ENCODE measurements around the gene TMED1. TPM values are rescaled to one million over a fixed set of nuclear protein-coding genes. Genes with fewer than 3 reads are reported as not detected.
A peak's percentile ranks its signal among the peaks of the same experiment; 100 is the strongest.

TMED1 gene
- total RNA-seq, 1 donor = 43.1 TPM

DNA sequence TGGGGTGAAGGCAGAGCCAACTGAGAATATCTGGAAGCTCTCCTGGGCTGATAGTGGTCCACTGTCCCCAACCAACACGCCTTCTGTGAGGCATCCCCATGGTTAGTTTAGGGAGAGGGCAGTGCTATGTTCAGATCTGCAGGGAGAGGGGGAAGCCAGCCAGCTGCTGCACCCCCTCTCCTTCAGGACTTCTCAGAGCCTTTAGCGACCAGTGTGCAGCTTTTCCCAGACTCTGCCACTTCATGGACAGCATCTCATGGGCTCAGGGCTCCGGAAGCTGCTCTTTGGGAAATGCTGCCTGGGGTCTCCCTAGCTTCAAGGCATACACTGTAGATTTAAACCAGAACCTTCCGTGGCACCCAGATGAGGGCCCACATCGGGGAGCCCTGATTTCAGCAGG, 33.5 kb downstream of the TMED1 start:
- H3K4me3 ChIP-seq (ENCODE audit: insufficient read depth, low read length) = no peak overlapping the region
- H3K9me3 ChIP-seq (ENCODE audit: low read depth, low read length) = no peaks in the 10 kb centered on the region
- no peaks in the 10 kb centered on the region for H3K4me1 ChIP-seq (ENCODE audit: insufficient read depth, low read length)
- no peak overlapping the region for H2AFZ ChIP-seq (ENCODE audit: low read length)
- no peaks in the 10 kb centered on the region for H3K79me2 ChIP-seq (ENCODE audit: insufficient read depth, low read length)
- H3K36me3 ChIP-seq (ENCODE audit: insufficient read depth, low read length) = peaks cover 56% of the 10 kb centered on the region
- no peak overlapping the region for H3K4me2 ChIP-seq (ENCODE audit: insufficient read depth, low read length)
- TF ChIP-seq, protein P1, sequence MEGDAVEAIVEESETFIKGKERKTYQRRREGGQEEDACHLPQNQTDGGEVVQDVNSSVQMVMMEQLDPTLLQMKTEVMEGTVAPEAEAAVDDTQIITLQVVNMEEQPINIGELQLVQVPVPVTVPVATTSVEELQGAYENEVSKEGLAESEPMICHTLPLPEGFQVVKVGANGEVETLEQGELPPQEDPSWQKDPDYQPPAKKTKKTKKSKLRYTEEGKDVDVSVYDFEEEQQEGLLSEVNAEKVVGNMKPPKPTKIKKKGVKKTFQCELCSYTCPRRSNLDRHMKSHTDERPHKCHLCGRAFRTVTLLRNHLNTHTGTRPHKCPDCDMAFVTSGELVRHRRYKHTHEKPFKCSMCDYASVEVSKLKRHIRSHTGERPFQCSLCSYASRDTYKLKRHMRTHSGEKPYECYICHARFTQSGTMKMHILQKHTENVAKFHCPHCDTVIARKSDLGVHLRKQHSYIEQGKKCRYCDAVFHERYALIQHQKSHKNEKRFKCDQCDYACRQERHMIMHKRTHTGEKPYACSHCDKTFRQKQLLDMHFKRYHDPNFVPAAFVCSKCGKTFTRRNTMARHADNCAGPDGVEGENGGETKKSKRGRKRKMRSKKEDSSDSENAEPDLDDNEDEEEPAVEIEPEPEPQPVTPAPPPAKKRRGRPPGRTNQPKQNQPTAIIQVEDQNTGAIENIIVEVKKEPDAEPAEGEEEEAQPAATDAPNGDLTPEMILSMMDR (IDR thresholded peaks at IDR 0.05; ENCODE audit: extremely low read depth, low read depth, low read length) = no peak
- no peaks in the 10 kb centered on the region for H3K27me3 ChIP-seq (ENCODE audit: insufficient read depth, low read length)
- H3K27ac ChIP-seq (ENCODE audit: low read depth, low read length) = no peak overlapping the region
- no peak for DNase-seq (ENCODE audit: insufficient read length, low spot score, missing footprints)
- H4K20me1 ChIP-seq (ENCODE audit: insufficient read depth, low read length) = no peaks in the 10 kb centered on the region

DNA sequence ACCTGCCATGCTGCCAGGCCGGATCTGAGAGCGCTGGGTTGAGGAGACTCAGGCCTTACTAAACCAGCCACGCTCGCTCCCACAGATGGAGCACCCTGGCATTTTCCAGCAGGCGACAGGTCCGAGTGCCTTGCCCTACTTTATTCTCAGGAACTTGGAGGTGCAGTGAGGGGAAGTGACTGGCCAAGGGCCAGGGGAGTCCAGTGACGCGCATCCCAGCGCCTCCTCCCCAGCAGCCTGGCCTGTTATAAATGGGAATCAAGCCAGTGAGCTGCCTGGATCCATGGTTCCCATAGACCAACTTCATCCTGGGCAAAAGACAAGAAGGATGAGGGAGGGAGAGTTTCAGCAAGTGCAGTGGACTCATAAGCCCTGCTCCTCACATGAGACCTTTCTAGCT, 35.5 kb downstream of the TMED1 start:
- Histone ChIP-seq H3K4me1 (ENCODE audit: insufficient read depth, low read length) (no peaks in the 10 kb centered on the region), H4K20me1 (ENCODE audit: insufficient read depth, low read length) (no peaks in the 10 kb centered on the region), H3K4me2 (ENCODE audit: insufficient read depth, low read length) (no peak overlapping the region), H3K79me2 (ENCODE audit: insufficient read depth, low read length) (no peaks in the 10 kb centered on the region), H3K27ac (ENCODE audit: low read depth, low read length) (no peak overlapping the region), H3K9me3 (ENCODE audit: low read depth, low read length) (no peaks in the 10 kb centered on the region), H3K4me3 (ENCODE audit: insufficient read depth, low read length) (no peak overlapping the region), H3K27me3 (ENCODE audit: insufficient read depth, low read length) (no peaks in the 10 kb centered on the region), H3K36me3 (ENCODE audit: insufficient read depth, low read length) (peaks cover 68% of the 10 kb centered on the region), H2AFZ (ENCODE audit: low read length) (no peak overlapping the region)
- TF ChIP-seq, protein P1 (IDR thresholded peaks at IDR 0.05; ENCODE audit: extremely low read depth, low read depth, low read length) = no peak
- DNase-seq (ENCODE audit: insufficient read length, low spot score, missing footprints) = peak; percentile 74

DNA sequence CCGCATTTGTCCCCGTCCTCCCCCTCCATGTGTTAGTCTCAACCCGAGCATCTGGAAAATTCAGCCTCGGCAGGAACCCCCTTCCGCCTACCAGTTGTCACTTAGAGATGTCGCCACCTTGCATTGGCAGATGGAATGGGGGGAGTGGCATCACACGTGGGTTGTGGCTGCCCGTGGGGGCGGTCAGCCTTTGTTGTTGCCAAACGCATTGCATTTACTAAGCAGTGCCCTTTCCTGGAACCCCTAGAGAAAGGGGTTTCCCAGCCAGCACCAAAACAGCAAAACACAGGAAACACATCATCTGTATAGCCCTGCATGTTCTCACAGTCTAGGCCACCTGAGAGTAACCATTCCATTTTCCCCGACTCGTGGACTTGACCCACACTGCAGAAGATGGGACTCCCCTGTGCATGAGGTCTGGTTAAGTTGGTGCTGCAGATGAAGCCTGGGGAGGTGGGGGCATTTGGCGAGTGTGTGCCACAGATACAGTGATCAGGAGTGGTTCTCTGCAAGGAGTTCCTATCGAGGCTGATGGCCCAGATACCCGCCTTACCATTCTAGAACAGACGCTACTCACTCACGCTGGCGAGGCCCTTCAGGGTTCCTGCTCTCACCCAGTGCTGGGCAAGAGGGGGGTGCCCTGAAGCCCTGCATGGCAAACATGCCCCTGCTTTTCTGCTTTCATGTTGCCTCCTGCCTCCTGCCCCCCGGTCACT, 38.3 kb downstream of the TMED1 start:
- H4K20me1 ChIP-seq (ENCODE audit: insufficient read depth, low read length) = peaks cover 3% of the 10 kb centered on the region
- no peak overlapping the region for H3K27ac ChIP-seq (ENCODE audit: low read depth, low read length)
- DNase-seq (ENCODE audit: insufficient read length, low spot score, missing footprints) = no peak
- peaks cover 71% of the 10 kb centered on the region for H3K36me3 ChIP-seq (ENCODE audit: insufficient read depth, low read length)
- no peaks in the 10 kb centered on the region for H3K79me2 ChIP-seq (ENCODE audit: insufficient read depth, low read length)
- H2AFZ ChIP-seq (ENCODE audit: low read length) = no peak overlapping the region
- H3K9me3 ChIP-seq (ENCODE audit: low read depth, low read length) = no peaks in the 10 kb centered on the region
- no peak overlapping the region for H3K4me3 ChIP-seq (ENCODE audit: insufficient read depth, low read length)
- no peaks in the 10 kb centered on the region for H3K4me1 ChIP-seq (ENCODE audit: insufficient read depth, low read length)
- H3K27me3 ChIP-seq (ENCODE audit: insufficient read depth, low read length) = no peaks in the 10 kb centered on the region
- no peak overlapping the region for H3K4me2 ChIP-seq (ENCODE audit: insufficient read depth, low read length)
- TF ChIP-seq, protein P1 (IDR thresholded peaks at IDR 0.05; ENCODE audit: extremely low read depth, low read depth, low read length) = no peak

DNA sequence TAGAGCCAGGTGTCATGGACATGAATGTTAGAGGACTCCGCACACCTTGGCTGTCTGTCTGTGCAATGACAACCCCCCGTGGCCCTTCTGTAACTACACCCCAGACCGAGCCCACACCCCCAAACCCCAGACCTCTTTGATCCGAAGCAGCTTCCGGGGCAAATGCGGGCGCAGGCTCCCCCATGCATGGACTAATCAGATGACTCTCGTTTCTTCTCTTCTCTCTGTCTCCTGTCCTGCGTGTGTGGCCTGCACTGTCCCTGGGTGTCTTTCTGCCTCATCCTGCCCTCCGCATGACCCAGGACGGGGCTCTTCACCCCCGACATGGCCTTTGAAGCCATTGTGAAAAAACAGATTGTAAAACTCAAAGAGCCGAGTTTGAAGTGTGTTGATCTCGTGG, 38.9 kb downstream of the TMED1 start:
- no peaks in the 10 kb centered on the region for H3K79me2 ChIP-seq (ENCODE audit: insufficient read depth, low read length)
- H3K4me1 ChIP-seq (ENCODE audit: insufficient read depth, low read length) = no peaks in the 10 kb centered on the region
- no peak for DNase-seq (ENCODE audit: insufficient read length, low spot score, missing footprints)
- no peak overlapping the region for H3K27ac ChIP-seq (ENCODE audit: low read depth, low read length)
- no peak overlapping the region for H3K4me3 ChIP-seq (ENCODE audit: insufficient read depth, low read length)
- H3K4me2 ChIP-seq (ENCODE audit: insufficient read depth, low read length) = no peak overlapping the region
- H3K36me3 ChIP-seq (ENCODE audit: insufficient read depth, low read length) = peaks cover 71% of the 10 kb centered on the region
- no peak overlapping the region for H2AFZ ChIP-seq (ENCODE audit: low read length)
- peaks cover 5% of the 10 kb centered on the region for H4K20me1 ChIP-seq (ENCODE audit: insufficient read depth, low read length)
- TF ChIP-seq, protein P1 (IDR thresholded peaks at IDR 0.05; ENCODE audit: extremely low read depth, low read depth, low read length) = no peak
- no peaks in the 10 kb centered on the region for H3K9me3 ChIP-seq (ENCODE audit: low read depth, low read length)
- no peaks in the 10 kb centered on the region for H3K27me3 ChIP-seq (ENCODE audit: insufficient read depth, low read length)
